Activated CD4-positive, alpha-beta T cell treated with anti-CD3 and anti-CD28 coated beads, Interleukin-2, amount 50 U/mL, for 16 hours (primary cell): ENCODE data around the gene HRH1.

Experiments used
- DNase-seq: peaks from one replicate; pipeline ENCODE4 v3.0.0-alpha.2; 2020

The HRH1 gene

GRCh38 chr3:11287404-11287803 lies 133.1 kb downstream of the HRH1 start:
- no peak for DNase-seq

GRCh38 chr3:11288021-11288491 lies 133.8 kb downstream of the HRH1 start:
- DNase-seq: no peak

- peak; percentile 54 for DNase-seq
Measured at GRCh38 chr3:11288786-11289637, 134.7 kb downstream of the HRH1 start.

GRCh38 chr3:11289864-11290263 lies 135.6 kb downstream of the HRH1 start:
- DNase-seq: peak; percentile 57

GRCh38 chr3:11290743-11291680 lies 136.7 kb downstream of the HRH1 start:
- peak; percentile 73 for DNase-seq

GRCh38 chr3:11291808-11292207 lies 137.5 kb downstream of the HRH1 start:
- no peak for DNase-seq

- DNase-seq: no peak
Measured at GRCh38 chr3:11297126-11297525, 142.8 kb downstream of the HRH1 start.

- DNase-seq: peak; percentile 29
Measured at GRCh38 chr3:11300970-11301369, 146.7 kb downstream of the HRH1 start.

GRCh38 chr3:11302444-11302843 lies 148.2 kb downstream of the HRH1 start:
- no peak for DNase-seq

GRCh38 chr3:11304175-11304574 lies 149.9 kb downstream of the HRH1 start:
- no peak for DNase-seq

GRCh38 chr3:11305509-11305908 lies 151.2 kb downstream of the HRH1 start:
- no peak for DNase-seq

- peak; percentile 76 for DNase-seq
Measured at GRCh38 chr3:11306817-11307589, 152.7 kb downstream of the HRH1 start.

- DNase-seq: no peak
Measured at GRCh38 chr3:11307830-11308432, 153.6 kb downstream of the HRH1 start.

GRCh38 chr3:11310258-11310657 lies 156.0 kb downstream of the HRH1 start:
- no peak for DNase-seq

- DNase-seq: no peak
Measured at GRCh38 chr3:11312166-11312565, 157.9 kb downstream of the HRH1 start.
